Measurements from ENCODE around the gene GOLGA6L24. TPM values are rescaled to one million over a fixed set of nuclear protein-coding genes. Genes with fewer than 3 reads are reported as not detected.

GOLGA6L24 gene
- total RNA-seq, 1 donor from 2014 or later: not detected

Other genes with a start within 250 kb of the GOLGA6L24 start
- 45.8 TPM for gene HERC2, start 35.9 kb downstream of the GOLGA6L24 start, total RNA-seq
- gene GOLGA8F, start 20.6 kb upstream of the GOLGA6L24 start, total RNA-seq: not detected
- gene GOLGA8G, start 174.9 kb upstream of the GOLGA6L24 start, total RNA-seq: not detected
- gene GOLGA6L25, start 195.5 kb upstream of the GOLGA6L24 start, total RNA-seq: not detected

Measured in left ventricle myocardium inferior (tissue), 1 donor.